ENCODE measurements around the gene C16orf95.

GRCh38 chr16:87333581-87334331 lies 16.6 kb upstream of the C16orf95 start:
- no peak for TF ChIP-seq YY1 (IDR thresholded peaks at IDR 0.05; ENCODE audit: insufficient read depth, insufficient read length)
- TF ChIP-seq ZNF274 (IDR thresholded peaks at IDR 0.05; ENCODE audit: low read depth, low read length), result no peak

All from NT2/D1 (cell line).